Globus pallidus (tissue), 1 donor: ENCODE measurements around the gene APOBEC4.

Source experiments
- DNase-seq: peaks from one replicate; pipeline ENCODE4 v3.0.0-alpha.2; 2015; ENCODE audit warnings: low spot score

APOBEC4 gene

GRCh38 chr1:183602510-183602909, 50.6 kb downstream of the APOBEC4 start:
- DNase-seq: no peak

GRCh38 chr1:183600634-183601033, 52.5 kb downstream of the APOBEC4 start:
- no peak for DNase-seq

- DNase-seq: no peak
Observed at GRCh38 chr1:183600136-183600535, 53.0 kb downstream of the APOBEC4 start.

- DNase-seq: peak; percentile 60
Observed at GRCh38 chr1:183598386-183598785, 54.7 kb downstream of the APOBEC4 start.

GRCh38 chr1:183597656-183598347, 55.3 kb downstream of the APOBEC4 start:
- peak; percentile 52 for DNase-seq

- DNase-seq: no peak
Observed at GRCh38 chr1:183596500-183596899, 56.6 kb downstream of the APOBEC4 start.
